Endodermal cell (in vitro differentiated cells): ENCODE results near the gene RYR3. TPM values are rescaled to one million over a fixed set of nuclear protein-coding genes. Genes with fewer than 3 reads are reported as not detected.

Experiments used
- DNase-seq: peaks from one replicate; pipeline ENCODE4 v3.0.0-alpha.2; 2017
- H3K27ac ChIP-seq: 2 replicates; pipeline ENCODE4 v1.5.1; 2013; ENCODE audit warnings: mild to moderate bottlenecking, low read depth, low read length, moderate library complexity
- H3K27me3 ChIP-seq: 2 replicates; pipeline ENCODE4 v1.6.1; 2013; ENCODE audit warnings: mild to moderate bottlenecking, low read length, moderate library complexity; ENCODE audit not compliant: insufficient read depth, control insufficient read depth, poor library complexity, severe bottlenecking
- H3K36me3 ChIP-seq: 2 replicates; pipeline ENCODE4 v1.7.0; 2013; ENCODE audit warnings: mild to moderate bottlenecking, low read length, moderate library complexity; ENCODE audit not compliant: control insufficient read depth, insufficient read depth
- H3K4me1 ChIP-seq: one replicate; pipeline ENCODE4 v1.7.0; 2013; ENCODE audit warnings: low read length; ENCODE audit not compliant: control insufficient read depth, insufficient read depth
- H3K4me3 ChIP-seq: 2 replicates; pipeline ENCODE4 v1.5.1; 2013; ENCODE audit warnings: mild to moderate bottlenecking, low read length, moderate library complexity
- H3K9ac ChIP-seq: 2 replicates; pipeline ENCODE4 v1.6.1; 2013; ENCODE audit warnings: mild to moderate bottlenecking, low read length, moderate library complexity; ENCODE audit not compliant: poor library complexity, severe bottlenecking; ENCODE audit errors: extremely low read depth
- H3K9me3 ChIP-seq: 2 replicates; pipeline ENCODE4 v1.6.1; 2013; ENCODE audit warnings: mild to moderate bottlenecking, low read length, moderate library complexity; ENCODE audit not compliant: control insufficient read depth
- H3K27ac Mint-ChIP-seq: 2 replicates; pipeline ENCODE4 v1.8.0; 2020; ENCODE audit warnings: mixed read lengths
- H3K27me3 Mint-ChIP-seq: 2 replicates; pipeline ENCODE4 v1.8.0; 2021; ENCODE audit warnings: mild to moderate bottlenecking, mixed read lengths; ENCODE audit not compliant: insufficient read depth
- H3K36me3 Mint-ChIP-seq: 2 replicates; pipeline ENCODE4 v1.8.0; 2020; ENCODE audit warnings: low read depth, mixed read lengths
- H3K4me1 Mint-ChIP-seq: 2 replicates; pipeline ENCODE4 v1.8.0; 2020; ENCODE audit warnings: mixed read lengths
- H3K4me3 Mint-ChIP-seq: 2 replicates; pipeline ENCODE4 v1.8.0; 2020; ENCODE audit warnings: mild to moderate bottlenecking, moderate library complexity, mixed read lengths
- H3K9me3 Mint-ChIP-seq: 2 replicates; pipeline ENCODE4 v1.8.0; 2020; ENCODE audit warnings: mild to moderate bottlenecking, mixed read lengths
- CTCF ChIP-seq: fragments of 200-600 bp; sonication (generic); conservative IDR thresholded peaks from 2 replicates; pipeline ENCODE4 v1.5.0; 2021; ENCODE audit warnings: antibody characterized with exemption, mild to moderate bottlenecking
- WGBS, 2 experiments: methylation state at CpG; one replicate each; pipeline versions ENCODE4 v1.1.5 to v1.1.7; 2013; ENCODE audit warnings: missing lambda C conversion rate in 2 of 2, mixed read lengths in 1 of 2; ENCODE audit not compliant: insufficient coverage in 1 of 2, insufficient read length in 1 of 2; 5-methylcytosine and 5-hydroxymethylcytosine counted together
- total RNA-seq, 2 donors: library from RNA; stranded (reverse); fragmentation: NEBNext Ultra II Directional in 1 of 2; extraction: Animal tissue kit (Norgen Biotek cat#: 25700) in 1 of 2; gene quantifications; 2 replicates in 1 of 2; 3 replicates in 1 of 2; pipeline ENCODE4 v1.2.1, GENCODE V29; 2021

RYR3 gene
- total RNA-seq, 2 donors from 2014 or later: 0.71 to 1.4 TPM

- no peaks in the 10 kb centered on the region for H3K27me3 ChIP-seq
- Mint-ChIP-seq H3K4me1 (no peaks in the 10 kb centered on the region), H3K9me3 (no peaks in the 10 kb centered on the region), H3K27me3 (peaks cover 2% of the 10 kb centered on the region), H3K36me3 (no peaks in the 10 kb centered on the region), H3K27ac (no peak overlapping the region), H3K4me3 (no peak overlapping the region)
- no peak for DNase-seq
- H3K36me3 ChIP-seq: no peaks in the 10 kb centered on the region
- WGBS, 2 experiments: 93 to 94% methylated on average over 6 of the region's 6 CpGs
- no peaks in the 10 kb centered on the region for H3K4me1 ChIP-seq
- H3K4me3 ChIP-seq: no peak overlapping the region
- no peak for TF ChIP-seq CTCF
- H3K27ac ChIP-seq: no peak overlapping the region
- H3K9me3 ChIP-seq: no peaks in the 10 kb centered on the region
- H3K9ac ChIP-seq: no peak overlapping the region
Observed at GRCh38 chr15:33467146-33467815, 156.5 kb downstream of the RYR3 start.

GRCh38 chr15:33467816-33468163 is 157.0 kb downstream of the RYR3 start:
- H3K36me3 ChIP-seq: no peaks in the 10 kb centered on the region
- H3K4me3 ChIP-seq: no peak overlapping the region
- Mint-ChIP-seq H3K36me3 (no peaks in the 10 kb centered on the region), H3K4me1 (no peaks in the 10 kb centered on the region), H3K9me3 (no peaks in the 10 kb centered on the region), H3K27ac (no peak overlapping the region), H3K4me3 (no peak overlapping the region), H3K27me3 (peaks cover 2% of the 10 kb centered on the region)
- H3K9me3 ChIP-seq: no peaks in the 10 kb centered on the region
- no peak for DNase-seq
- H3K9ac ChIP-seq: no peak overlapping the region
- WGBS, 2 experiments: 83 to 90% methylated on average over 1 of the region's 1 CpG
- no peaks in the 10 kb centered on the region for H3K27me3 ChIP-seq
- no peak overlapping the region for H3K27ac ChIP-seq
- TF ChIP-seq CTCF: no peak
- no peaks in the 10 kb centered on the region for H3K4me1 ChIP-seq

- Mint-ChIP-seq H3K9me3 (no peaks in the 10 kb centered on the region), H3K4me3 (no peak overlapping the region), H3K4me1 (no peaks in the 10 kb centered on the region), H3K36me3 (no peaks in the 10 kb centered on the region), H3K27me3 (peaks cover 2% of the 10 kb centered on the region), H3K27ac (no peak overlapping the region)
- DNase-seq: no peak
- no peak for TF ChIP-seq CTCF
- Histone ChIP-seq H3K27me3 (no peaks in the 10 kb centered on the region), H3K4me1 (no peaks in the 10 kb centered on the region), H3K4me3 (no peak overlapping the region), H3K9ac (no peak overlapping the region), H3K36me3 (no peaks in the 10 kb centered on the region), H3K27ac (no peak overlapping the region), H3K9me3 (no peaks in the 10 kb centered on the region)
- WGBS, 2 experiments: 87 to 88% methylated on average over 3 of the region's 3 CpGs
Observed at GRCh38 chr15:33468740-33469139, 158.0 kb downstream of the RYR3 start.
